ENCODE measurements around the gene RALGPS1. TPM values are rescaled to one million over a fixed set of nuclear protein-coding genes. Genes with fewer than 3 reads are reported as not detected.

Gene RALGPS1
- total and polyA plus RNA-seq, 2 of the 8 experiments (the other 6 are each of a cell fraction or from before 2014, with no cell fraction given), result 20.0 to 23.5 TPM

GRCh38 chr9:127137640-127138360, 223.2 kb downstream of the RALGPS1 start:
- no peaks in the 10 kb centered on the region for H3K79me1 ChIP-seq (ENCODE audit: low read depth, low read length)

More at GRCh38 chr9:127137640-127138360, 223.2 kb downstream of the RALGPS1 start:
- H3K27me3 ChIP-seq (replicated peaks in 1 of 4; ENCODE audit: control insufficient read depth in 3 of 4, extremely low read depth in 1 of 4, insufficient read depth in 3 of 4, low read length in 3 of 4), result no peaks in the 10 kb centered on the region
- H3K4ac ChIP-seq (replicated peaks; ENCODE audit: insufficient read length, low read depth, low read length), result no peak overlapping the region
- FAIRE-seq (no peak), DNase-seq (ENCODE audit: low read depth in 1 of 2, low spot score in 2 of 2) (no peak)
- H4K8ac ChIP-seq (ENCODE audit: extremely low read depth, insufficient read depth, low read length), result no peak overlapping the region
- no peak overlapping the region for H3K18ac ChIP-seq (ENCODE audit: extremely low read depth, low read length)
- no peak overlapping the region for H2BK12ac ChIP-seq (ENCODE audit: low read depth, low read length)
- no peaks in the 10 kb centered on the region for H3K36me3 ChIP-seq (ENCODE audit: control insufficient read depth in 2 of 4, insufficient read depth in 4 of 4, low read length in 3 of 4)
- H4K91ac ChIP-seq (replicated peaks; ENCODE audit: insufficient read length, low read length), result no peak overlapping the region
- no peaks in the 10 kb centered on the region for H3K79me2 ChIP-seq (ENCODE audit: control insufficient read depth in 1 of 2, insufficient read depth in 2 of 2, low read length in 2 of 2)
- ChIA-PET CTCF (ENCODE audit: partially characterized antibody) (interaction anchor here (0.7 to 2.0 kb wide), 13 partner anchors 8 to 221 kb away, joined by 3 to 9 read pairs (median 4); no protein-coding TSS in a partner anchor), POLR2A (ENCODE audit: partially characterized antibody) (interaction anchor here (1.7 kb wide), 1 partner anchor 14 kb away, joined by 5 read pairs; no protein-coding TSS in a partner anchor)
- no peak overlapping the region for H2AFZ ChIP-seq (ENCODE audit: low read length)
- no peak overlapping the region for H2AK5ac ChIP-seq (ENCODE audit: low read depth, low read length)
- H3K27ac ChIP-seq (ENCODE audit: low read depth, low read length), result no peak overlapping the region
- H4K5ac ChIP-seq (ENCODE audit: insufficient read length, low read depth, low read length), result no peak overlapping the region
- H2BK20ac ChIP-seq (ENCODE audit: low read length), result no peak overlapping the region
- H3K9me3 ChIP-seq (ENCODE audit: insufficient read depth in 2 of 2, low read depth in 1 of 2, low read length in 1 of 2), result no peaks in the 10 kb centered on the region
- no peak overlapping the region for H3K56ac ChIP-seq (replicated peaks; ENCODE audit: insufficient read length, low read depth, low read length)
- no peak overlapping the region for H3K23ac ChIP-seq (ENCODE audit: insufficient read length)
- no peak overlapping the region for H2BK15ac ChIP-seq (ENCODE audit: low read length)
- H3K9ac ChIP-seq (replicated peaks in 1 of 4; ENCODE audit: extremely low read depth in 1 of 4, low read depth in 3 of 4, low read length in 3 of 4), result no peak overlapping the region
- WGBS, 2 experiments (ENCODE audit: extremely low coverage in 1 of 2, insufficient coverage in 1 of 2, insufficient read length in 1 of 2, insufficient replicate concordance in 2 of 2, low coverage in 1 of 2, low lambda C conversion rate in 2 of 2, missing lambda C conversion rate in 1 of 2), result 86% methylated on average over 11 of the region's 11 CpGs; no CpG with 5 or more reads in 1 of the 2 experiments
- no peaks in the 10 kb centered on the region for H3K23me2 ChIP-seq (ENCODE audit: low read depth, low read length)
- no peak overlapping the region for H3K14ac ChIP-seq (ENCODE audit: insufficient read length)
- peaks cover 6 to 17% (median 12%) of the 10 kb centered on the region in 4 experiments for H3K4me1 ChIP-seq (replicated peaks in 1 of 4; ENCODE audit: control insufficient read depth in 3 of 4, insufficient read depth in 4 of 4, low read length in 3 of 4)
- no peak overlapping the region for H3K4me3 ChIP-seq (ENCODE audit: extremely low read depth in 1 of 4, insufficient read depth in 2 of 4, low read depth in 3 of 4, low read length in 4 of 4)
- H2BK120ac ChIP-seq (replicated peaks; ENCODE audit: low read depth, low read length), result no peak overlapping the region
- TF ChIP-seq POLR2AphosphoS5 (IDR thresholded peaks at IDR 0.05; ENCODE audit: low read depth, low read length) (no peak), YY1 (IDR thresholded peaks at IDR 0.05; ENCODE audit: low read depth, low read length) (no peak), SUZ12 (IDR thresholded peaks at IDR 0.05; ENCODE audit: low read length) (no peak), KDM5A (IDR thresholded peaks at IDR 0.05; ENCODE audit: low read length) (no peak), RXRA (IDR thresholded peaks at IDR 0.05; ENCODE audit: insufficient read depth, low read depth, low read length) (no peak), BRCA1 (IDR thresholded peaks at IDR 0.05; ENCODE audit: low read depth, low read length) (no peak), RFX5 (IDR thresholded peaks at IDR 0.05; ENCODE audit: borderline replicate concordance, low read depth, low read length) (no peak), POLR2A (IDR thresholded peaks at IDR 0.05; ENCODE audit: control extremely low read depth in 1 of 2, low read depth in 2 of 2, low read length in 2 of 2) (no peak), SIRT6 (IDR thresholded peaks at IDR 0.05; ENCODE audit: low read length) (no peak)
- H4K20me1 ChIP-seq (replicated peaks in 1 of 2; ENCODE audit: control insufficient read depth in 1 of 2, insufficient read depth in 2 of 2, low read length in 2 of 2), result peaks cover 0 to 2% of the 10 kb centered on the region in 2 experiments
- H2BK5ac ChIP-seq (ENCODE audit: low read depth, low read length), result no peak overlapping the region; the same call in 1 of the 2 replicates
- no peak overlapping the region for H3K4me2 ChIP-seq (ENCODE audit: insufficient read depth in 1 of 2, low read depth in 2 of 2, low read length in 2 of 2)

Measured in H1 (cell line).